ENCODE data around the gene BICDL1.
"Not testable (repeated sequence)": the region's sequence is repeated elsewhere in the genome, so short reads cannot be mapped to it uniquely, and the experiment has no call there.

BICDL1 gene

DNA sequence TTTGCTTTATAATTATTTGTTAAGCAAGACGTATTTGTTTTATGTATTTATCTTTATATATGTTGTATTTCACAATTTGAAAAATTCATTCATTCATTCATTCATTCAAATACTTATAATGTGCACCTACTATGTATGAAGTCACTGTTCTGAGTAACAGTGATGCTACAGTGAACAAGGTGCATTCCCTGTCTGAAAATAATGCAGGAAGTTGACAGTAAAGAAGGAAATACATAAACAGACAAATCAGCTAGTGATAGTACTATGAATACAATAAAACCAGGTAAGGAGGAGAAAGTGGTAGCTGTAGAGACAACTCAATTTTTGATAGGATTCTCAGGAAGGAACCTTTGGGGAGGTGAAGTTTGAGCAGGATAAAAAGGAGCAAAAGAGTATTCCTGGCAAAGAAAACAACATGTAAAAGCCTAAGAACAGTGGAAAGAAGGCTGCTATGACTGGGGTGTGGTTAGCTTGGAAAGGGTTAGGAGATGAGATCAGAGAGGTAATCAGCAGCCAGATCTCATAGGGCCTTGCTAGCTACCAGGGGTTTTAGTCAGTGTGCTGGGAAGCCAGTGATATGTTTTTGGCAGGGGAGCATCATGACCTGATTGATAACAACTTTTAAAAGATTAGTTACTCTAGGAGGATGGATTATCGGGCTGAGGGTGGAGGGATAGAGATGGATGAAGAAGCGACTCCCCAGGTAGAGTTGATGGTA is 17.4 kb downstream of the BICDL1 start:
- no peak for DNase-seq

DNA sequence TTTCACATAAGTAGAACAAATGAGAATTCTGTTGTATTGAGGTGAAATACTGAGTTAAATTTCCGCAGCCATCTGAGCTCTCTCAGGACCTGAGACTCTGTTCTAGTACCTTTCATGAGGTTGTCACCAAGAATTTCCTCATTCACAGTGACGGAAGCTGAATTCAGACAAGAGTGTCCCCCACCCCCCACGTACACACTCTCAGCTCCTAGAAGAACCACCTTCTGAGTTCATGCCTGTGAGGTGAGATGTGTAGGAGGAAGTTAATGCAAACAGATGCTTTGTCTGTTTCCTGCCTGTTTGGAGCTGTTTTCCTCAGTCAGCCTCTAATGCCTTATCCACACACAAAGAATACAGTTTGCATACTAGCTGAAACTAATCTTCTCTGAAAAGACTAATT is 18.2 kb downstream of the BICDL1 start:
- DNase-seq: peak in 2 of 4 experiments; percentile 23 to 25

DNA sequence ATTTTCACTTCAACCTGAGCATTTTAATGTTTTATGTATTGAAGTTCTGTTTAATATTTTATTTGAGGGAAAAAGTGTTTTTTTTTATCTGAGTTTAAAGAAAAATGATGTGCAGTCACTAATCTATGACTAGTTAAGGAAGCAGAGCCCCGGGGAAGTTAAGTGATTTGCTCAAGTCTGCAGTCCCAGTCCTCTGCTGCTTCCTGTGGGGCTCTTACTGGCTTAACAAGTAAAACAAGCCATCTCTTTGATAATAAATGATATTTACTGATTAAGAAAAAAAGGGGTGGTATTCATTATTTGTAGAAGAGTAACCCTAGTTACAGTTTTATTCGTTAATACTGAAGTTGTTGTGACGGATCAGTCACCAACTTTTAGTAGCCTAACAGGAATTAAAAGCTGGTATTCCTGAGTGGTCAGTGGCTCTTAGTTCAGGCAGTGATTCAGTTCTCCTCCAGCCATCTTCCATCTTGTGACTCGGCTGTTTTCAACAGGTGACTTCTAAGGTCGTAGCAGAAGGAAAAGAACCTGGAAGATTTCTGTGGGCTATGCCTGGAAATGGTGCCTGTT is 21.7 kb downstream of the BICDL1 start:
- peak in 1 of 4 experiments; percentile 7 for DNase-seq

DNA sequence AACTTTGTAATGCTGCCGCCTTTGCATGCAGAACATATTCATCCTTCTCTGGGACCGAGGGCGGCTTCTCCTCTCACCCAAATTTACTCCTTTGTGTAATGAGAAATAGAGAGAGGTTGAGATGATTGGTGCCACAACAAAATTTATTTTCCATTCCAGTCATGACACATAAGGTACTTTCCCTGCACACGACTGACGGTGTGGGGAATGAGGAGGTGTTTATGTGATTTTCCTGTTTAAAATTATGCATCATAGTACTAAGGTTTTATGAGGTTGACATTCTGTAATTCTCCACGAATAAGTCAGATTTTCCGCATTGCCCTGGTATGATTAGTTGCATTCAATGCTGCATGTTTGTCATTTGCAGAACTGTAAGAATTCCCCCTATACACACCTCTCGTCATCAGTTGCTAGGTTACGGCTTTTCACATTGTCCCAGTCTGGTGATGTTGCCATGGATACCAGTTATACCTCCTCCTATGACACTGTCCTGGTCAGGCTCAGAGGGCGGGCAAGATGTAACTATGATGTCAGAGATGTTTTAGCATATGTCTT is 23.1 kb downstream of the BICDL1 start:
- DNase-seq: peak; percentile 29 to 49 (median 34)

DNA sequence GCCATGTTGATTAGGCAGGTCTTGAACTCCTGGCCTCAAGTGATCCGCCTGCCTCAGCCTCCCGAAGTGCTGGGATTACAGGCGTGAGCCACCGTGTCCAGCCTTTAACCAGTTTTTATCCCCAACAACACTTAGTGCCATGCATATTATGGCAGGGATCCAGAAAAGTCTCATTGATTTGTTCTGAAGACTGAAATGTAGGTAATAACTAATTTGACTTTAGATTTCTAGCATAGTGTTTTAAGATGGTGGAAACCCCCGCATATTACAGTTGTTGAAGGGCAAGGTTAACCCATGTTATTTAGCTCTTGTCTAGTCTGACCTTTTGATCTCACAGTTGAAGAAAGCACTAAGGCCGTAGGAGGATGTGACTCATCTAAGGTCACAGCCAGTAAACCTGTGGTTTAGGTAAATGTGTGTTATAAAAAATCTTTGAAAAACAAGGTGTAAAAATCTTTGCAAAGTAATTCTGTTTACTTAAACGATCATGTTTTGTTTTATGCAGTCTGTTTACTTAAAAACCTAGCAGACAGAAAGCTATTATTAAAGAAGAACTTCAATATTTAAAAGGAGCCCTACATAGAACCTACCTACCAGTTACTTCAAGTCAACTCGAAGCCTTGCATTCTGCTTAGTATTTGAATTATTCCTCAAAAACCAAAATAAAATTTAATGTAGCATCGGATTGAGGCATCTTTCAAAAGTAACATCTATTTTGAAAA is 24.8 kb downstream of the BICDL1 start:
- DNase-seq: peak in 1 of 4 experiments; percentile 9

DNA sequence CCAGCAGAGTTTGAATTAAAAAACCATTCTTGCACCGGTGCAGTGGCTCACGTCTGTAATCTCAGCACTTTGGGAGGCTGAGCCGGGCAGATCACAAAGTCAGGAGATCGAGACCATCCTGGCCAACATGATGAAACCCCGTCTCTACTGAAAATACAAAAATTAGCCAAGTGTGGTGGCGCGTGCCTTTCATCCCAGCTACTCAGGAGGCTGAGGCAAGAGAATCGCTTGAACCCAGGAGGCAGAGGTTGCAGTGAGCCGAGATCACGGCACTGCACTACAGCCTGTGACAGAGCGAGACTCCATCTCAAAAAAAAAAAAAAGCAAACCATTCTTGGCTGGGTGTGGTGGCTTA is 25.3 kb downstream of the BICDL1 start:
- DNase-seq: not testable (repeated sequence)

DNA sequence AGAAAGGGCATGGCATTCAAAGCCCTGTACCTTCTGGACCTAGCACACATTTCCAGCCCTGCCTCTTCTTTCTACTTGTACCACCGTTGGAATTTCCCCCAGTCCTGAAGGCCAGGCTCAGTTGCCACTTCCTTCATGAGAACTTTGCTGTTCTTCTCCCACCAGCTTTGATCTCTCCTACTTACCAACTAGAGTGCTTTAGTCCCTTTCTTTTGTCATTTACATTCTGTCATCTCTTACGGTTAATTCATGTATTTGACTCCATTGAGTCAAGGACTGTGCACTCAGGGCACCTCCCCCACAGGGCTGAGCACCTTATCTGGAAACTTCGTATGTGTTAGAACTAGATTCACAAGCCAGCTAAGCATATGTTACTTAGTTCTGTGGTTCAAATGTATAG is 26.3 kb downstream of the BICDL1 start:
- no peak for DNase-seq

DNA sequence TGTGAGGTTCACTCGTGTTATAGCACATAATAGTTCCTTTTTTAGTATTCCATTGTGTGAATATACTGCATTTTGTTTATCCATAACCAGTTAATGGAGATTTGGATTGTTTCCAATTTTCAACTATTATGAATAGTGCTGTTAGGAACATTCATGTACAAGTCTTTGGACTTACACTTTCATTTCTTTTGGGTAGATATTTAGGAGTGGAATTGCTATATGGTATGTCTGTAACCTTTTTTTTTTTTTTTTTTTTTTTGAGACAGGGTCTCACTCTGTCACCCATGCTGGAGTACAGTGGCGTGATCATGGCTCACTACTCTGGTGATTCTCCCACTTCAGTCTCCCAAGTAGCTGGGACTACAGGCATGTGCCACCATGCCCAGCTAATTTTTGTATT is 27.2 kb downstream of the BICDL1 start:
- not testable (repeated sequence) for DNase-seq

DNA sequence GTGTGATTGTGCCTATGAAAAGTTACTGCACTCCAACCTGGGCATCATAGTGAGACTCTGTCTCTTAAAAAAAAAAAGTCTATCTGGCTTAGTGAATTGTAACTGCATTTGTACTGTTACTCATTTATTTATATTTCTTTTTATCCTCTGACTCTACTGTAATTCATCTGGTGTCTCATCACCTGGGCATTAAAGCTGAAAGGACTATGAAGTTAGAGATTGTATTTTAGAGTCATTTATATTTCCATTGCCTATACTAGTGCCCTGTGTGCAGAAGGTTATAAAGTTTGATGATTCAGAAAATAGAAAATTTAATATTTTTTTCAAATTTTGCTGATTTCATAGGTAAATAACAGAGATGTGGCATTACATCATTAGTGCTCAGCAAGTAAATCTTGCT is 30.2 kb downstream of the BICDL1 start:
- no peak for DNase-seq

DNA sequence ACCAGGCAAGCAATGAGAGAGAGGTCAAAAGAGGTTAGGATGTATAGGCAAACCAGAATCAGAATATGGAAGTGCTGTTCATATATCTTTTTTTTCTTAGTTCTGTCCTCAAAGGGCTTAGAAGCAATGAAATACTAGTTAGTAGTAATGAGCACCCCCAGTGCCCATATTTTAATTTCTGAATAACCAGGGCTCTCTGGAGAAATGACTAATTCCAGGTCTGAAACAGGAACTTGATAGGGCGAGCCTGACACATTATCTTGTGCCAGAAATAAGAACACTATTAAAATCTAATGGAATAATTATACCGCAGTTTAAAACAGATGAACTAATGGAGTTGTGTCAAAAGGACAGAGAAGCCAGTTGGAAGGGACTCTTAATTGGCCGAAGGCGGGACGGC is 30.9 kb downstream of the BICDL1 start:
- DNase-seq: no peak

DNA sequence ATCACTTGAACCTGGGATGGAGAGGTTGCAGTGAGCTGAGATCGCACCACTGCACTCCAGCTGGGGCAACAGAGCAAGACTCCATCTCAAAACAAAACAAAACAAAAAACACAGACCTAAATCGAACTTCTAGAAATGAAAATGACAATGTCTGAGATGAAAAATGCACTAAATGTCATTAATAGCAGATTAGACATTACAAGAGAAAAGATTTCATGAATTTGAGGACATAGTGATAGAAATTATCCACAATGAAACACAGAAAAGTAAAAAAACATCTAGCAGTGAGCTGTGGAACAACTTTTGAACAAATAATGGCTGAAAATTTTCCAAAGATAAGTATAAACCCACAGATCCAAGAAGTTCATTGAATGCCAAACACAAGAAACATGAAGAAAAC is 35.2 kb downstream of the BICDL1 start:
- DNase-seq: no peak

DNA sequence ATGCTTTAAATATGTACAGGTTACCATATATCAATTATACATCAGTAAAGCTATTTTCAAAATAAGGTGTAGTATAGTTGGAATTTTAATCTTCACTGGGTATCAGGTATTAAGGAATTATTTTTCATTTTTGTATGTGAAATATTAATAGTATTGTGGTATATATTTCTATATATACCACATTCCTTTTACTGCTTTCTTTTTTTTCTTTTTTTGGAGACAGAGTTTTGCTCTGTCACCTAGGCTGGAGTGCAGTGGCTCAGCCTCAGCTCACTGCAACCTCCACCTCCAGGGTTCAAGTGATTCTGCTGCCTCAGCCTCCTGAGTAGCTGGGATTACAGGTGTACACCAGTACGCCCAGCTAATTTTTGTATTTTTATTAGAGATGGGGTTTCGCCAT is 36.6 kb downstream of the BICDL1 start:
- no peak for DNase-seq

DNA sequence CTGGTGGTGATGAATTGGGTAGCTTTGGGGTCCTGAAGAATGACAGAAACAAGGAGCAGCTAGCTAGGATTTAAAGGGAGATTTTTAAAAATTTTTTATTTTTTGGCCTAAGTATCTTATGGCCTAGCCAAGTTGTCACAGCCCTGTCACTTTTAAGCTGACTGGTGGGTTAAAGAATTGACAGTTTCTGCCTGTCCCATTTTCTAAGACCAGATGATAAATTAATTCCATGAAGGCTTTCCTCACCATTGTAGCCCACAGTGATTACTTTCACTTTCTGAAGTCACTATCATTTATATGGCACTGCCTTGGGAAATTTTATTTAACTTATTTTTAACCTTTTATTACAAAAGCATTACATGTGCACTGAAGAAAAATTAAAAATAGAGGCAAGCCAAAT is 43.2 kb downstream of the BICDL1 start:
- DNase-seq: no peak

DNA sequence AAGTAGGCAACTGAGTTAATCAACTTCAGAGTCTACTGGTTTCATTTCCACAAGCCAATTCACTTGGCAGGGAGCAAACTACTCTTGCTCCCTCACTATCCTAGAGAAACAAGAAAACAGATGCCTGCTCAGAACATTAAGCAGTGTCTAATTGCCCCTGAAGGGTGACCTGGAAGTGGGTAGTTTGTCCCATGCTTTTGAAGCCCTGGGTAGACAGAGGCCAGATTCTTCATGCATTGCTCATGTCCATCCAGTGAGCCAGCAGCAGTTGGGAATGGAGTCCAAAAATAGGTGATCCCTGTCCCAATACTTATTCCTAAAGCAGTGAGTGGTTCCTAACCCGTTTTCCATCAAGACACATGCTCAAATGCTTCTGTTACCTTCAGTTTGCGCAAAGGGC is 48.8 kb downstream of the BICDL1 start:
- DNase-seq: no peak

DNA sequence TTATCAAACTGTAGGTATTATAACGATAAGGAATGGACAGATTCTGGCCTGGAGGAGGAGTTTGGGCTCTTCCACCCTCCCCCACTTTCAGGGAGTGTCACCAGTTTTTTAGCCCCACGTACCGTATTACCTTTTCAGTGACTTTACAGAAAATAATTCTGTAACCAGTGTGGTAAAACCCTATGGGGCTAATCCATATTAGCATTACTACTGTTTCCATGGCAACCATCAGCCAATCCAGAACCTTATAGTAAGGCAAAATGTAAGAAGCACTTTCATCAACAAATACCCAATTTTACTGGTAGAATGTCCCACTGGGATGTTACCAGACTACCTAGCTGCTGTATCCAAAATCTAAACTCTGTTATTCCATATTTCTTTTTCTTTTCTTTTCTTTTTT is 50.7 kb downstream of the BICDL1 start:
- DNase-seq: no peak

DNA sequence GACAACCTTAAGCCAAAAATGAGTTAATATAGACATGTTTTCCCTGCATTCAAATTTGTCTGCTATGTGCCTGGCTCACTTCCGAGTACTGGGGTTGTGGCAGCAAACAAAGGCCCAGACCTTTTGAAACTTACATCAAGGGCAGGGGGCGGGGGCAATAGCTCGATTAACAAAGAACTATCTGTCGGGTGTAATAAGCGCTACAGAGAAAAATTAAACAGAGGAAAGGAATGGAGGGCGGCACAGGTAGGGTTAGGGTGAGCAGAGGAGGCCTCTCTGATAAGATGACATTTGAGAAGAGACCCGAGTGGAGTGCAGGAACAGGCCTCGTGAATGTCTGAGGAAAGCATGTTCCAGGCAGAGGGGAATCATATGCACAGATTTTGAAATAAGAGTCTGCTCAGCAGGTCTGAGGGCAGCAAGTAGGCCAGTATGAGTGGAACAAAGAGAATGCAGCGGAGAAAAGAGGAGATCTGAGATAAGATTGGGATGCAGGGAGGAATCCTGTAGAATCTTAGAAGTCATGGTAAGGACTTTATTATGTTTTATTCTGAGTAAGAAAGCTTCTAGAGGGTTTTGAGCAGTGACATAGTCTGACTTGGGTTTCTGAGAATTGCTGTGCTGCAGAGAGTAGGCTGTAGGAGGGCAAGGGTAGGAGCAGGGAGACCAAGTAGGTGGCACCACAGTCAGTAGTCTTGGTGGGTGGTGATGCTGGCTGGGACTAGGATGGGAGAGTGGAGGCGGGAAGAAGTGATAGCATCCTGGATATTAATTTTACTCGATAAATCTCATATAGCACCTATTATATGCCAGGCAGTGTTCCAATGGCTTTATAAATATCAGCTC is 52.6 kb downstream of the BICDL1 start:
- peak in 2 of 4 experiments; percentile 3 to 17 for DNase-seq

DNA sequence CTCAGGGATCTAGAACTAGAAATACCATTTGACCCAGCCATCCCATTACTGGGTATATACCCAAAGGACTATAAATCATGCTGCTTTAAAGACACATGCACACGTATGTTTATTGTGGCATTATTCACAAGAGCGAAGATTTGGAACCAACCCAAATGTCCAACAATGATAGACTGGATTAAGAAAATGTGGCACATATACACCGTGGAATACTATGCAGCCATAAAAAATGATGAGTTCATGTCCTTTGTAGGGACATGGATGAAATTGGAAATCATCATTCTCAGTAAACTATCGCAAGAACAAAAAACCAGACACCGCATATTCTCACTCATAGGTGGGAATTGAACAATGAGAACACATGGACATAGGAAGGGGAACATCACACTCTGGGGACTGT is 56.3 kb downstream of the BICDL1 start:
- DNase-seq: not testable (repeated sequence)

DNA sequence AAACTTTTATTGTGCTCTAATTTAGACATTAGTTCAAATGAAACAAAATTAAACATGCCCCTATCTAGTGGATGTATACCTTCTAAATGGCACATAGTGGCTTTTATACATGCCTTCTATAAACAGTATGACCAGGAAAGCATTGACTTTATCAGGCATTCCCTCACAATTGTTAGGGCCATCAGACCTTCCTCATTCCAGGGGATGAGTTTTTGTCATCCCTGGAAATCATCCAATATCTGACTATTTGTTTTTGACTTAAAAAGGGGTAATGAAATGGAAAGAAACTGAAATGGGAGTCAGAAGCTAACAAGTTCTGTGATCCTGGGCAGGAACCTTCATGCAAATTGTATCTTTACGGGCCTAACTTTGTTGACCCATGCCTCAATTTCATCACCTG is 58.0 kb downstream of the BICDL1 start:
- no peak for DNase-seq

DNA sequence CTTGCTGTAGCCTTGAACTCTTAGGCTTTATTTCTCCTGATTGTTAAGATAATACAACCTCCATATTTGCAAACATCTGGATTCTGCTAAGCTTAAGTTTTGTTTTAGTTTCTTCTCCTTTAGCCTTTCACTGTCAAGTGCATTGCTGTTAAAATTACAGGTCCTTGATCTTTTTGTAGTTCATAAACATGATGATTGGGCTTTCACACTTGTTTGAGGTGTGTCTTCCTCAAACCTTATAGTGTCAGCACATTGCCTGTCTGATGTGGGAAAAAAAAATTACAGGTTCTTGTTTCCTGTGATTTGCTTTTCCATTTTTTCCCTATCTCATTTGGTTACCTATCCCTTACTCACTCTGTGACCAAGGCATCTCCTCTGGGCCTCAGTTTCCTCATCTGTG is 59.2 kb downstream of the BICDL1 start:
- DNase-seq: no peak

DNA sequence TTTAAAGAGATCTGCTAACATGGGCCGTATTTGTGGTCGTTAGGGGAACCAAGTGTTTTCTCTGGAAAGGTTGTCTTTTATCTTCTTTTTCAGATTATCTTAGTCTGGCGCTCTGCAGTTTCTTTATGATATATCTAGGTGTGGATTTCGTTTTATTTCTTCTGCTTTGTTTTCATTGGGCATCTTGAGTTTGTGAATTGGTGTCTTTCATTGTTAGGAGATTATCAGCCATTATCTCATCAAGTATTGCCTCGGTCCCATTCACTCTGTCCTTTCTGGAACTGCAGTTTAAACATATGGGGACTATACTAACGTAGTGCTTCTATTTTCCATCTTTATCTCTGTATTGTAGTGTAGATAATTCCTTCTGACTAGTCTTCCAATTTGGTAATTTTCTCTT is 60.4 kb downstream of the BICDL1 start:
- DNase-seq: no peak

DNA sequence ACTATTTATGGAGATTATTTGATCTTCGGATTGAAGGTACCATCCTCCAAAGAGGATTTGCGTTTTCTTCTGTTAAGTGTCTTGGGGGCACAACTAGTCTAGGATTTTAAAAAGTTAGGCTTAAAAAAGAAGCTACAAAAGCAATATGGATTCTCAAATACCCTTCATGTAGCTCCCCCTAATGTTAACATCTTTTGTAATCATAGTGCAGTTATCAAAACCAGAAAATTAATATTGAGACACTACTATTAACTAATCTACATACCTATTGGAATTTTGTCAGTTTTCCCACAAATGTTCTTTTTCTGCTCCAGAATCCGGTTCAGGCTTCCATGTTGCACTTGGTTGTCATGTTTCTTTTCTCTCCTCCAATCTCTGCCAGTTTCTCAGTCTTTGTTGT is 62.5 kb downstream of the BICDL1 start:
- DNase-seq: no peak

DNA sequence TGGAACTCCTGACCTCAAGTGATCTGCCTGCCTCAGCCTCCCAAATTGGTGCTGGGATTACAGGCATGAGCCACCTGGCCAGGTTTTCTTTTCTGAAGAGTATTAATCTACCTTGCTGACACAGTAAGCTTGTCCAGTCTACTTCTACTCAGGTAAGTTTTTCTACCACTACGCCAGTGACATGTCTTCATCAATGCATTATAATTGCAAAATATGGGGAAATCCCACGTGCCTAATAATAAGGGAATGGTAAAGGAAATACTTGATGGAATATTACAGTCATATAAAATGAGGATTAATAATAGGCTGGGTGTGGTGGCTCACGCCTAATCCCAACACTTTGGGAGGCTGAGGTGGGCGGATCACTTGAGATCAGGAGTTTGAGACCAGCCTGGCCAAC is 65.3 kb downstream of the BICDL1 start:
- DNase-seq: no peak
